ENCODE measurements around the gene MAP1A. TPM values are rescaled to one million over a fixed set of nuclear protein-coding genes. Genes with fewer than 3 reads are reported as not detected.

Gene MAP1A
- polyA plus RNA-seq, 2 of the 4 experiments (the other 2 are of a cell fraction) = 0.43 to 0.54 TPM

GRCh38 chr15:43516185-43516584 lies 1.2 kb upstream of the MAP1A start (continued):
- TF ChIP-seq REST (IDR thresholded peaks at IDR 0.05) = no peak
- no peak for TF ChIP-seq EP300 (IDR thresholded peaks at IDR 0.05)
- no peak for TF ChIP-seq FOSL2 (IDR thresholded peaks at IDR 0.05)
- TF ChIP-seq FOSL2 (CRISPR knock-in tag; IDR thresholded peaks at IDR 0.05) = no peak
- TF ChIP-seq RCOR1 (IDR thresholded peaks at IDR 0.05; ENCODE audit: low read depth, low read length) = no peak
- TF ChIP-seq FOSB (CRISPR knock-in tag; IDR thresholded peaks at IDR 0.05) = no peak
- TF ChIP-seq MAX (IDR thresholded peaks at IDR 0.05) = no peak
- TF ChIP-seq SREBF2 (IDR thresholded peaks at IDR 0.05) = no peak
- no peak for TF ChIP-seq POLR2AphosphoS2 (conservative IDR thresholded peaks at IDR 0.05; ENCODE audit: low read length)
- TF ChIP-seq, protein P1, sequence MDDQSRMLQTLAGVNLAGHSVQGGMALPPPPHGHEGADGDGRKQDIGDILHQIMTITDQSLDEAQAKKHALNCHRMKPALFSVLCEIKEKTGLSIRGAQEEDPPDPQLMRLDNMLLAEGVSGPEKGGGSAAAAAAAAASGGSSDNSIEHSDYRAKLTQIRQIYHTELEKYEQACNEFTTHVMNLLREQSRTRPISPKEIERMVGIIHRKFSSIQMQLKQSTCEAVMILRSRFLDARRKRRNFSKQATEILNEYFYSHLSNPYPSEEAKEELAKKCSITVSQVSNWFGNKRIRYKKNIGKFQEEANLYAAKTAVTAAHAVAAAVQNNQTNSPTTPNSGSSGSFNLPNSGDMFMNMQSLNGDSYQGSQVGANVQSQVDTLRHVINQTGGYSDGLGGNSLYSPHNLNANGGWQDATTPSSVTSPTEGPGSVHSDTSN (IDR thresholded peaks at IDR 0.05) = no peak
- no peak for TF ChIP-seq HEYL (CRISPR knock-in tag; IDR thresholded peaks at IDR 0.05)
- TF ChIP-seq, protein P2, sequence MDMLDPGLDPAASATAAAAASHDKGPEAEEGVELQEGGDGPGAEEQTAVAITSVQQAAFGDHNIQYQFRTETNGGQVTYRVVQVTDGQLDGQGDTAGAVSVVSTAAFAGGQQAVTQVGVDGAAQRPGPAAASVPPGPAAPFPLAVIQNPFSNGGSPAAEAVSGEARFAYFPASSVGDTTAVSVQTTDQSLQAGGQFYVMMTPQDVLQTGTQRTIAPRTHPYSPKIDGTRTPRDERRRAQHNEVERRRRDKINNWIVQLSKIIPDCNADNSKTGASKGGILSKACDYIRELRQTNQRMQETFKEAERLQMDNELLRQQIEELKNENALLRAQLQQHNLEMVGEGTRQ (IDR thresholded peaks at IDR 0.05) = no peak
- TF ChIP-seq HDAC2 (IDR thresholded peaks at IDR 0.05) = no peak

- H3K27ac ChIP-seq = no peak overlapping the region
- CTCF ChIA-PET = interaction anchor here (0.6 to 1.1 kb wide), 2 partner anchors 9 to 14 kb away, joined by 3 read pairs; no protein-coding TSS in a partner anchor
- H3K4me2 ChIP-seq = no peak overlapping the region
- DNase-seq (ENCODE audit: low read depth in 1 of 2, low spot score in 1 of 2) (no peak), FAIRE-seq (no peak), ATAC-seq (no peak)
- H3K9me3 ChIP-seq = no peaks in the 10 kb centered on the region
- POLR2A ChIA-PET = no interaction called here
- TF ChIP-seq HOXB13 (CRISPR knock-in tag; IDR thresholded peaks at IDR 0.05; ENCODE audit: low read depth) (no peak), TP53 (CRISPR knock-in tag; IDR thresholded peaks at IDR 0.05) (no peak), EHF (CRISPR knock-in tag; IDR thresholded peaks at IDR 0.05) (no peak), RARB (CRISPR knock-in tag; IDR thresholded peaks at IDR 0.05) (no peak), HMGXB4 (CRISPR knock-in tag; IDR thresholded peaks at IDR 0.05; ENCODE audit: borderline replicate concordance) (no peak), POLR2AphosphoS2 (conservative IDR thresholded peaks at IDR 0.05; ENCODE audit: low read length) (no peak), FOXS1 (CRISPR knock-in tag; IDR thresholded peaks at IDR 0.05) (no peak), EP300 (IDR thresholded peaks at IDR 0.05) (no peak), JUN (IDR thresholded peaks at IDR 0.05) (no peak), RCOR1 (IDR thresholded peaks at IDR 0.05; ENCODE audit: low read depth, low read length) (no peak), MAX (IDR thresholded peaks at IDR 0.05) (no peak)
- TF ChIP-seq, protein P3, sequence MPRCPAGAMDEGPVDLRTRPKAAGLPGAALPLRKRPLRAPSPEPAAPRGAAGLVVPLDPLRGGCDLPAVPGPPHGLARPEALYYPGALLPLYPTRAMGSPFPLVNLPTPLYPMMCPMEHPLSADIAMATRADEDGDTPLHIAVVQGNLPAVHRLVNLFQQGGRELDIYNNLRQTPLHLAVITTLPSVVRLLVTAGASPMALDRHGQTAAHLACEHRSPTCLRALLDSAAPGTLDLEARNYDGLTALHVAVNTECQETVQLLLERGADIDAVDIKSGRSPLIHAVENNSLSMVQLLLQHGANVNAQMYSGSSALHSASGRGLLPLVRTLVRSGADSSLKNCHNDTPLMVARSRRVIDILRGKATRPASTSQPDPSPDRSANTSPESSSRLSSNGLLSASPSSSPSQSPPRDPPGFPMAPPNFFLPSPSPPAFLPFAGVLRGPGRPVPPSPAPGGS (IDR thresholded peaks at IDR 0.05) = no peak
- TF ChIP-seq, protein P4, sequence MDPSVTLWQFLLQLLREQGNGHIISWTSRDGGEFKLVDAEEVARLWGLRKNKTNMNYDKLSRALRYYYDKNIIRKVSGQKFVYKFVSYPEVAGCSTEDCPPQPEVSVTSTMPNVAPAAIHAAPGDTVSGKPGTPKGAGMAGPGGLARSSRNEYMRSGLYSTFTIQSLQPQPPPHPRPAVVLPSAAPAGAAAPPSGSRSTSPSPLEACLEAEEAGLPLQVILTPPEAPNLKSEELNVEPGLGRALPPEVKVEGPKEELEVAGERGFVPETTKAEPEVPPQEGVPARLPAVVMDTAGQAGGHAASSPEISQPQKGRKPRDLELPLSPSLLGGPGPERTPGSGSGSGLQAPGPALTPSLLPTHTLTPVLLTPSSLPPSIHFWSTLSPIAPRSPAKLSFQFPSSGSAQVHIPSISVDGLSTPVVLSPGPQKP (IDR thresholded peaks at IDR 0.05; ENCODE audit: low read depth, low read length) = no peak
- TF ChIP-seq, protein P2 (IDR thresholded peaks at IDR 0.05) = no peak
- WGBS (ENCODE audit: missing lambda C conversion rate) = 89% methylated on average over 4 of the region's 4 CpGs
- no peak overlapping the region for H3K4me3 ChIP-seq
- H3K4me1 ChIP-seq = no peaks in the 10 kb centered on the region
Measured at GRCh38 chr15:43516801-43517353, 531 bp upstream of the MAP1A start.
